Gastroesophageal sphincter (tissue), 4 donors: ENCODE data around the gene ARMC9. TPM values are rescaled to one million over a fixed set of nuclear protein-coding genes. Genes with fewer than 3 reads are reported as not detected.

Source experiments
- ATAC-seq: fragments of 150-250 bp; one replicate; pipeline ENCODE4 v1.9.1; 2016; ENCODE audit warnings: mild to moderate bottlenecking, moderate library complexity
- H3K27ac ChIP-seq, 4 donors: fragments of 200-600 bp; sonication (generic) in 3 of 4; 1 replicate in 3 of 4; 2 replicates in 1 of 4; pipeline ENCODE4 v1.5.1; 2016 to 2019
- H3K27me3 ChIP-seq: fragments of 200-600 bp; sonication (generic); one replicate; pipeline ENCODE4 v1.5.1; 2019
- H3K36me3 ChIP-seq, 2 donors: fragments of 200-600 bp; sonication (generic); one replicate each; pipeline ENCODE4 v1.5.1; 2019; ENCODE audit warnings: control low read depth in 1 of 2
- H3K4me1 ChIP-seq, 3 donors: fragments of 200-600 bp; sonication (generic); 1 replicate in 2 of 3; 2 replicates in 1 of 3; pipeline ENCODE4 v1.5.1; 2016 to 2019; ENCODE audit warnings: control low read depth in 2 of 3
- H3K4me3 ChIP-seq, 2 donors: fragments of 200-600 bp; sonication (generic); one replicate each; pipeline ENCODE4 v1.5.1; 2019; ENCODE audit warnings: mild to moderate bottlenecking in 1 of 2, moderate library complexity in 1 of 2
- H3K9me3 ChIP-seq, 3 donors: fragments of 200-600 bp; sonication (generic); one replicate each; pipeline ENCODE4 v1.5.1; 2017 to 2019; ENCODE audit warnings: control low read depth in 2 of 3
- EP300 ChIP-seq: sonication (generic); formaldehyde crosslinking; IDR thresholded peaks from one replicate; pipeline ENCODE4 v1.6.1; 2017; ENCODE audit warnings: antibody characterized with exemption, mild to moderate bottlenecking
- POLR2A ChIP-seq, 2 donors: fragments of 450-650 bp; IDR thresholded peaks; one replicate each; pipeline ENCODE4 v1.6.1; 2017; ENCODE audit warnings: antibody characterized with exemption in 2 of 2, mild to moderate bottlenecking in 2 of 2, moderate library complexity in 1 of 2
- POLR2AphosphoS5 ChIP-seq: sonication (generic); formaldehyde crosslinking; IDR thresholded peaks from one replicate; pipeline ENCODE4 v1.6.1; 2017; ENCODE audit warnings: antibody characterized with exemption
- WGBS, 2 donors: methylation state at CpG; one replicate each; pipeline ENCODE4 v1.1.5; 2018; ENCODE audit warnings: low coverage in 1 of 2; 5-methylcytosine and 5-hydroxymethylcytosine counted together
- total RNA-seq, 4 donors: library from RNA; depleted of rRNA; stranded (reverse); fragments of >200 nt; gene quantifications; one replicate each; pipeline ENCODE4 v1.1.0, GENCODE V29; 2016
- TF ChIP-seq, protein P1 (sequence below), 4 experiments: fragments of 200-600 bp in 2 of 4; fragments of 450-650 bp in 2 of 4; sonication (generic) in 1 of 4; IDR thresholded peaks; one replicate each; pipeline ENCODE4 v1.5.1; 2017 to 2019; ENCODE audit warnings: antibody characterized with exemption in 4 of 4, mild to moderate bottlenecking in 2 of 4, moderate library complexity in 2 of 4

Gene ARMC9
- total RNA-seq, 4 donors from 2014 or later: 69.6 to 298 (median 152) TPM

DNA sequence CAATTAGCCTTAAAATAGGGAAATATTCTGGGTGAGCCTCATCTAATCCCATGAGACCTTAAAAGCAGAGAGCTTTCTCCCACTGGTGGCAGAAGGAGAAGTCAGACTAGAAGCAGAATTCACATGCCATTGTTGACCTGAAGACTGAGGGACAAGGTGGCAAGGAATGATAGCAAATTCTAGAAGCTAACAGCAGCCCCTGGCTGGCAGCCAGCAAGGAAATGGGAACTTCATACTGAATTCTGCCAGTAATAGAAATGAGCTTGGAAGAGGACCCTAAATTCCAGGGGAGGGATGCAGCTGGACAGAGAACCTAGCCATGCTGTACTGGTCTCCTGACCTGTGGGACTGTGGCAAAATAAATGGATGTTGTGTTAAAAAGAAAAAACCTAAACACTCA is 216.6 kb downstream of the ARMC9 start:
- Histone ChIP-seq H3K36me3 (no peaks in the 10 kb centered on the region), H3K9me3 (no peaks in the 10 kb centered on the region), H3K4me3 (no peak overlapping the region), H3K4me1 (peaks cover 0 to 17% (median 4%) of the 10 kb centered on the region in 3 donors), H3K27me3 (peaks cover 9% of the 10 kb centered on the region), H3K27ac (no peak overlapping the region)
- no peak for ATAC-seq
- no peak for TF ChIP-seq POLR2A (IDR thresholded peaks at IDR 0.05)
- TF ChIP-seq, protein P1, sequence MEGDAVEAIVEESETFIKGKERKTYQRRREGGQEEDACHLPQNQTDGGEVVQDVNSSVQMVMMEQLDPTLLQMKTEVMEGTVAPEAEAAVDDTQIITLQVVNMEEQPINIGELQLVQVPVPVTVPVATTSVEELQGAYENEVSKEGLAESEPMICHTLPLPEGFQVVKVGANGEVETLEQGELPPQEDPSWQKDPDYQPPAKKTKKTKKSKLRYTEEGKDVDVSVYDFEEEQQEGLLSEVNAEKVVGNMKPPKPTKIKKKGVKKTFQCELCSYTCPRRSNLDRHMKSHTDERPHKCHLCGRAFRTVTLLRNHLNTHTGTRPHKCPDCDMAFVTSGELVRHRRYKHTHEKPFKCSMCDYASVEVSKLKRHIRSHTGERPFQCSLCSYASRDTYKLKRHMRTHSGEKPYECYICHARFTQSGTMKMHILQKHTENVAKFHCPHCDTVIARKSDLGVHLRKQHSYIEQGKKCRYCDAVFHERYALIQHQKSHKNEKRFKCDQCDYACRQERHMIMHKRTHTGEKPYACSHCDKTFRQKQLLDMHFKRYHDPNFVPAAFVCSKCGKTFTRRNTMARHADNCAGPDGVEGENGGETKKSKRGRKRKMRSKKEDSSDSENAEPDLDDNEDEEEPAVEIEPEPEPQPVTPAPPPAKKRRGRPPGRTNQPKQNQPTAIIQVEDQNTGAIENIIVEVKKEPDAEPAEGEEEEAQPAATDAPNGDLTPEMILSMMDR (IDR thresholded peaks at IDR 0.05): no peak

DNA sequence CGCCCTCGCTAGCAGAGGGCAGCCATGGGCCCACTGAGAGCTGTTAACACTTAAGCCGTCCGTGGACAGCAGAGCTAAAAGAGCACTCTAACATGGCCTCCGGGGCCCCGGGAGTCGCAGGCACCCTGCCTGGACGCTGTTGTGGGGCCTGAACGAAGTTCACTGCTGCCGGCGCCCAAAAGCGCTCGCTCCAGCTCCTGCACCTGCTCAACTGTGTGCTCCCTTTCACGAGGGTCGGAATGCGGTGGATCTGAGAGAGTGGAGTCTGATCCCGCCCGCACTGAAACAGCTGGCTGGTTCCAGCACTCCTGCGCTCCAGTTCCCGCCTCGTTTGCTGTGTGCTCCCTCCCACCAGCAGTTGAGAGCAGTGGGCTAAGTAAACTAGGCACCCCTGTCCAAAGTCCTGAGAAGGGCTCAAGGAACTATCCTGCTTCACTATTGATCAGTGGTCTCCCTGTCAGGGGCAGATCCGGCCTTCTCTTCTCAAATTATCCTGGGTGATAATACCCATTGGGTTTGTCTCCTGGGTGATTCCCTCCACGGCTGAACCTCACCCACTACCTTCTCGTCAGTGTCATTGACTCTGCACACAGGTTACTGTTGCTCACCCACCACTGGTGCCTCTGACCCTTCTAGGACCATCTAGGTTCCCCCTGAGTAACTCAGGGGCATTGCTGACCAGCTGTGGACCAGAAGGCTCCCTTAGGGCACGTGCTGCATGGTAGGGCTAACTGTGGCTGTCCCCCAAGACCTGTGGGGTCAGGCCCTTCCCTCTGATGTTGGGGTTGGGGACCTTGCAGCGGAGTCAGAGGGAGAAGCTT is 220.6 kb downstream of the ARMC9 start:
- Histone ChIP-seq H3K4me1 (no peaks in the 10 kb centered on the region), H3K4me3 (no peak overlapping the region), H3K36me3 (no peaks in the 10 kb centered on the region), H3K9me3 (no peaks in the 10 kb centered on the region), H3K27me3 (peaks cover 9% of the 10 kb centered on the region), H3K27ac (no peak overlapping the region)
- no peak for ATAC-seq
- TF ChIP-seq EP300 (no peak), POLR2A (IDR thresholded peaks at IDR 0.05) (no peak), POLR2AphosphoS5 (no peak)
- TF ChIP-seq, protein P1 (IDR thresholded peaks at IDR 0.05): no peak
- 81 to 100% methylated on average over 1 to 5 of the region's 26 CpGs for WGBS, 2 donors

DNA sequence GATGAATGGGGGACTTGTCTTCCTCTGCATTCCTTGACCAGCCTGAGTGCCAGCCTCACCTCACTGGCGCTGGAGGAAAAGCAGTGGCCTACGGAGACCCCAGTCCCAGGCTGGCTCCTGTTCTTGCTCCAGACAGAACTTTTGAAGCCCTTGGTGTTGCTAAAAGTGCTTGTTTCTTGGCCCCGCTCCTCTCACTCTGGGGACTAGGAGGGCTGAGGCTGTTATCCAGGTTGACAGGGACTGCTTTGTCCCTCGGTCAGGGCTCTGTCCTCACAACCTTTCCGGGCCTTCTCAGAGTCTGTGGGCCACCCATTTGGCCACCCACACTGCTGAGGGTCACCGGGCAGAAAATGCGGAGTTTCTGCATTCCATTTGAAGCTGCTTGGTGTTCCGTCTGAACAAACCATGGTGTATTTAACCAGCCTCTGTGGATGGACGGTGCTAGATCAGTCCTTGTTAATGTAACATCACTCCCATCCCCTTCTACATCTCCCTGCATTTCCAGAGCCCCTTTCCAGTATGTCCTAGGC is 222.7 kb downstream of the ARMC9 start:
- no peak for ATAC-seq
- H3K9me3 ChIP-seq: no peaks in the 10 kb centered on the region
- WGBS, 2 donors: 70% methylated on average over 6 of the region's 9 CpGs; no CpG with 5 or more reads in 1 of the 2 donors

DNA sequence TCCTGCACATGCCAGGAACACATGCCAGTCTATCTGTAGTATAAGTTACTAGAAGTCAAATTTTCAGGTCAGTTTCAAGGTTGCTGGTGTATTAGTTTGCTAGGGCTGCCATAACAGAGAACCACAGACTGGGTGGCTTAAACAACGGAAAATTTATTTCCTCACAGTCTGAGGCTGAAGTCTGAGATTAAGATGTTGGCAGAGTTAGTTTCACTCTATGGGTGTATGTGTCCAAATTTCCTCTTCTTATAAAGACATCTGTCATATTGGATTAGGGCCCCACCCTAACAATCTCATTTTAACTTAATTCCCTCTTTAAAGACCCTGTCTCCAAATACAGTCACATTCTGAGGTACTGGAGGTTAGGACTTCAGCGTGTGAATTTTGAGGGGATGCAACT is 223.6 kb downstream of the ARMC9 start:
- H3K27me3 ChIP-seq: peaks cover 9% of the 10 kb centered on the region
- no peaks in the 10 kb centered on the region for H3K9me3 ChIP-seq
- ATAC-seq: no peak
- no peak overlapping the region for H3K4me3 ChIP-seq
- no peaks in the 10 kb centered on the region for H3K4me1 ChIP-seq
- no peak for TF ChIP-seq POLR2AphosphoS5
- TF ChIP-seq, protein P1 (IDR thresholded peaks at IDR 0.05): no peak
- TF ChIP-seq POLR2A (IDR thresholded peaks at IDR 0.05): no peak
- TF ChIP-seq EP300: no peak
- WGBS, 2 donors: 100% methylated on average over 1 to 2 of the region's 2 CpGs
- H3K27ac ChIP-seq: no peak overlapping the region
- no peaks in the 10 kb centered on the region for H3K36me3 ChIP-seq

More for the DNA sequence above, 222.7 kb downstream of the ARMC9 start:
- H3K4me3 ChIP-seq: no peak overlapping the region
- H3K27me3 ChIP-seq: peaks cover 9% of the 10 kb centered on the region
- no peak overlapping the region for H3K27ac ChIP-seq
- H3K36me3 ChIP-seq: no peaks in the 10 kb centered on the region
- TF ChIP-seq EP300 (no peak), POLR2A (IDR thresholded peaks at IDR 0.05) (no peak), POLR2AphosphoS5 (no peak)
- TF ChIP-seq, protein P1 (IDR thresholded peaks at IDR 0.05): no peak
- no peaks in the 10 kb centered on the region for H3K4me1 ChIP-seq

DNA sequence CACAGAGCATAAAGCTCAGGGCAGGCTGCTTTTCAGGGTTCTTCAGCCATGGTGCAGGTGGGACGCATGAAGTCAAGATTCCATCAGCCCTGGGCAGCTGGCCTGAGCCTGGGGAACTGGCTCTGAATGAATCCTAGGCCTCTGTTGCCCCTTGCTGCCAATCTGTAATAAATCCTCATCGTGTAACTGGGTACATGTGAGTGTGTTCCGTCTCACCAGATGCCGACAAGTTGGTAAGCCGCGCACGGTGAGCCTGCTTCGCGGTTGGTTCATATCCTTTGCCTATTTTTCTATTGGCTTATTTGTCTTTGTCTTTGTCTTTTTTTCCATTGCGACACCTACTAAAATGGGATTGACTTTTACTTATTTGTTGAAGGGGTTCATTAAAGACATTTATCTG is 224.7 kb downstream of the ARMC9 start:
- Histone ChIP-seq H3K4me3 (no peak overlapping the region), H3K4me1 (no peaks in the 10 kb centered on the region), H3K36me3 (no peaks in the 10 kb centered on the region), H3K9me3 (no peaks in the 10 kb centered on the region), H3K27ac (no peak overlapping the region), H3K27me3 (peaks cover 8% of the 10 kb centered on the region)
- no peak for ATAC-seq
- TF ChIP-seq EP300 (no peak), POLR2A (IDR thresholded peaks at IDR 0.05) (no peak), POLR2AphosphoS5 (no peak)
- TF ChIP-seq, protein P1 (IDR thresholded peaks at IDR 0.05): no peak
- 96% methylated on average over 9 to 10 of the region's 10 CpGs for WGBS, 2 donors
